ENCODE measurements around the gene TRAK1.

- TF ChIP-seq CTCF (IDR thresholded peaks at IDR 0.05; ENCODE audit: insufficient read depth, low read length) (no peak), POLR2AphosphoS5 (IDR thresholded peaks at IDR 0.05; ENCODE audit: low read depth) (no peak), GABPA (IDR thresholded peaks at IDR 0.05; ENCODE audit: low read depth) (no peak)
Measured at GRCh38 chr3:42188376-42188775, 97.2 kb downstream of the TRAK1 start.
